ENCODE data around the gene ARHGAP8. TPM values are rescaled to one million over a fixed set of nuclear protein-coding genes. Genes with fewer than 3 reads are reported as not detected.

The ARHGAP8 gene
- total and polyA plus RNA-seq, 10 donors = 2.7 to 71.6 (median 19.7) TPM

DNA sequence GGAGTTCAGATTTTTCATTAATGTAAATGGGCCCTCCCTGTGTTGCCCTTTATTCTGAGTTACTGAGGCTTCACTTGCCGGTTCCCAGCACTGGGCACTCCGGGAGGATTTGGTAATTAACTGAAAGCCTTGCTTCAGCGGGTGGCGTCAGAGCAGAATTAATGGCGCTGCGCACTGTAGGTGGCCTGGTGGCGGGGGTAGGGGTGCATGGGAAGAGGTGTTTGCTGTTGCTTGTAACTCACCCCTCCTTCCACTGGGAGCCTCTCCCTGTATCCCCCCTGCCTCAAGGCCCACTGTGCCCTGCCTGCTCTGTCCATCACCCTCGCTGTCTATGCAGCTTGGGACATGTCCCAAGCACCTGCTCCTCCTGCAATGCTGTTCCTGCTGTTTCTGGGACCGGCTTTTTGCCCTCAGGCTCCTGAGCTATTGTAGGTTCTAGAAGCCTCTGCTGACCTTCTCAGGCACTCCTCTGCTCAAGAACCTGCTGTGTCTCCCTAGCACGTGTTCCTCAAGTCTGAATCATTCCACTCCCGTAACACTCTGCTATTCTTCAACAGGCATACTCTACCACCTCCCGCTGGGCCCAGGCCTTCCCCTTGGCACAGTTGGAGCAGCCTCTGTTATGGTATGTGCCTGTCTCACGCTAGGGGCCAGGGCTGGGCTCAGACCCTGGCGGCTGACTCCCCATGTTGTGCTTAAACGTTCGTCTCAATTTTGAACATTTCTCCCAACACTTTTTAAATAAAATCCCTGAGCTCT is 24.4 kb downstream of the ARHGAP8 start:
- DNase-seq = no peak
- no peak overlapping the region for H3K4me3 ChIP-seq
- H3K4me1 ChIP-seq = peaks cover 0 to 16% (median 2%) of the 10 kb centered on the region in 6 donors
- H3K27me3 ChIP-seq (replicated peaks in 1 of 7) = no peaks in the 10 kb centered on the region
- H3K36me3 ChIP-seq = peaks cover 0 to 4% (median 0%) of the 10 kb centered on the region in 6 donors
- TF ChIP-seq POLR2A (IDR thresholded peaks at IDR 0.05) (no peak), POLR2AphosphoS5 (IDR thresholded peaks at IDR 0.05) (no peak)
- TF ChIP-seq, protein P1, sequence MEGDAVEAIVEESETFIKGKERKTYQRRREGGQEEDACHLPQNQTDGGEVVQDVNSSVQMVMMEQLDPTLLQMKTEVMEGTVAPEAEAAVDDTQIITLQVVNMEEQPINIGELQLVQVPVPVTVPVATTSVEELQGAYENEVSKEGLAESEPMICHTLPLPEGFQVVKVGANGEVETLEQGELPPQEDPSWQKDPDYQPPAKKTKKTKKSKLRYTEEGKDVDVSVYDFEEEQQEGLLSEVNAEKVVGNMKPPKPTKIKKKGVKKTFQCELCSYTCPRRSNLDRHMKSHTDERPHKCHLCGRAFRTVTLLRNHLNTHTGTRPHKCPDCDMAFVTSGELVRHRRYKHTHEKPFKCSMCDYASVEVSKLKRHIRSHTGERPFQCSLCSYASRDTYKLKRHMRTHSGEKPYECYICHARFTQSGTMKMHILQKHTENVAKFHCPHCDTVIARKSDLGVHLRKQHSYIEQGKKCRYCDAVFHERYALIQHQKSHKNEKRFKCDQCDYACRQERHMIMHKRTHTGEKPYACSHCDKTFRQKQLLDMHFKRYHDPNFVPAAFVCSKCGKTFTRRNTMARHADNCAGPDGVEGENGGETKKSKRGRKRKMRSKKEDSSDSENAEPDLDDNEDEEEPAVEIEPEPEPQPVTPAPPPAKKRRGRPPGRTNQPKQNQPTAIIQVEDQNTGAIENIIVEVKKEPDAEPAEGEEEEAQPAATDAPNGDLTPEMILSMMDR (IDR thresholded peaks at IDR 0.05 in 8 of 11, conservative IDR thresholded peaks at IDR 0.05 in 3 of 11) = no peak
- 84 to 92% (median 85%) methylated on average over 16 of the region's 16 CpGs for WGBS, 5 donors
- intact Hi-C loops (cut with DNase I; ENCODE audit: low total_unique reads) = no loop called here
- H3K27ac ChIP-seq = no peak overlapping the region
- H3K9me3 ChIP-seq = peaks cover 0 to 20% (median 15%) of the 10 kb centered on the region in 8 donors

DNA sequence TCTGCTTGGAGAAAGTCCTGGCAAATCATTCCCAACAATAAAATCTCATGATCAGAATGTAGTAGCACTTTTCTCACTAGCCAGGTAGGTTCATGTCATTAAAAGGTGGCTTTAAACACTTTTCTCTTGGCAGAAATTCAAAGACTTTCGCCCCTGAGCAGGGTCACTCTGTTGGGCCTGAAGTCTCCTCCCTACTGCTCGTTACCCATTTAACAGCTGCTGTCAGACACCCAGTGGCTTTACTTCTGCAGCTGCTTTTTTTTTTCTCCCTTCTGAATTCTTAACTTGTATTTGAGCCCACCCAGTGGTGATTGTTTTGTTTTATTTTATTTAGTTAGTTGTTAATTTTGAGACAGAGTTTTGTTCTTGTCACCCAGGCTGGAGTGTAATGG is 25.0 kb downstream of the ARHGAP8 start:
- no peaks in the 10 kb centered on the region for H3K27me3 ChIP-seq (replicated peaks in 1 of 7)
- H3K4me1 ChIP-seq = peaks cover 0 to 18% (median 3%) of the 10 kb centered on the region in 6 donors
- TF ChIP-seq, protein P1 (IDR thresholded peaks at IDR 0.05 in 8 of 11, conservative IDR thresholded peaks at IDR 0.05 in 3 of 11) = no peak
- TF ChIP-seq POLR2A (IDR thresholded peaks at IDR 0.05) (no peak), POLR2AphosphoS5 (IDR thresholded peaks at IDR 0.05) (no peak)
- H3K4me3 ChIP-seq = no peak overlapping the region
- intact Hi-C loops (cut with DNase I; ENCODE audit: low total_unique reads) = no loop called here
- H3K9me3 ChIP-seq = peaks cover 0 to 19% (median 15%) of the 10 kb centered on the region in 8 donors
- no peak for DNase-seq
- 70 to 83% (median 78%) methylated on average over 2 of the region's 2 CpGs for WGBS, 5 donors
- H3K27ac ChIP-seq = no peak overlapping the region
- peaks cover 0 to 4% (median 0%) of the 10 kb centered on the region in 6 donors for H3K36me3 ChIP-seq

DNA sequence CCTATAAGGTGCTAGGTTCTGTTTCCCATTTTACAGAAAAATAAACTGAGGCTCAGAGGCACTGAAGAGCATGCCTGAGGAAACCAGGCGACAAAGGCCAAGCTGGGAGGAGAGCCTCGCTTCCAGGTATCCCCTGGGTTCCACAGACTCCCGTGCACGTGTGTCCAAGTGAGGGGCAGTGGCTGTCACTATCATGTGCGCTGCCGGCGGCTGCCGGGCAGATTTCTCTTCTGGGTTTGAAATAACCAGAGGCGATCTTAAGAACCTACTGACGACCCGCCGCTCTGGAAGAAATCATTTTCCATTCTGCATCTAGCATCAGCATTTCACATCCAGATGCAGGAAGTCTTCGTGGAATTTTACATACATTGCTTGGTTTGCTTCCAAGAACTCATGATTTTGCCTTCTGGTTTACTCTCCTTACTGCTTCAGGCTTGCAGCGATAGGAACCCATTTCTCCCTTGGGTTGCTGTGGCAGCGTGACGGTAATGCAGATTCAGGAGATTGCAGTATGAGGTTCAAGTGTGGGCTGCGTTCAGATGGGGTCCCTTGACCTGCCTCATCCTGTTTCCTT is 28.6 kb downstream of the ARHGAP8 start:
- no peaks in the 10 kb centered on the region for H3K36me3 ChIP-seq
- TF ChIP-seq, protein P1 (IDR thresholded peaks at IDR 0.05 in 8 of 11, conservative IDR thresholded peaks at IDR 0.05 in 3 of 11) = no peak
- TF ChIP-seq POLR2A (IDR thresholded peaks at IDR 0.05) = no peak
- TF ChIP-seq POLR2AphosphoS5 (IDR thresholded peaks at IDR 0.05) = no peak
- peaks cover 0 to 22% (median 0%) of the 10 kb centered on the region in 7 donors for H3K27me3 ChIP-seq (replicated peaks in 1 of 7)
- H3K27ac ChIP-seq = peak overlapping the region in 2 of 8 donors; percentile 77 to 79
- DNase-seq = peak; percentile 44
- WGBS, 5 donors = 75 to 81% (median 76%) methylated on average over 17 of the region's 17 CpGs
- peaks cover 0 to 33% (median 6%) of the 10 kb centered on the region in 6 donors for H3K4me1 ChIP-seq
- no peak overlapping the region for H3K4me3 ChIP-seq
- intact Hi-C loops (cut with DNase I; ENCODE audit: low total_unique reads) = no loop called here
- H3K9me3 ChIP-seq = no peaks in the 10 kb centered on the region

DNA sequence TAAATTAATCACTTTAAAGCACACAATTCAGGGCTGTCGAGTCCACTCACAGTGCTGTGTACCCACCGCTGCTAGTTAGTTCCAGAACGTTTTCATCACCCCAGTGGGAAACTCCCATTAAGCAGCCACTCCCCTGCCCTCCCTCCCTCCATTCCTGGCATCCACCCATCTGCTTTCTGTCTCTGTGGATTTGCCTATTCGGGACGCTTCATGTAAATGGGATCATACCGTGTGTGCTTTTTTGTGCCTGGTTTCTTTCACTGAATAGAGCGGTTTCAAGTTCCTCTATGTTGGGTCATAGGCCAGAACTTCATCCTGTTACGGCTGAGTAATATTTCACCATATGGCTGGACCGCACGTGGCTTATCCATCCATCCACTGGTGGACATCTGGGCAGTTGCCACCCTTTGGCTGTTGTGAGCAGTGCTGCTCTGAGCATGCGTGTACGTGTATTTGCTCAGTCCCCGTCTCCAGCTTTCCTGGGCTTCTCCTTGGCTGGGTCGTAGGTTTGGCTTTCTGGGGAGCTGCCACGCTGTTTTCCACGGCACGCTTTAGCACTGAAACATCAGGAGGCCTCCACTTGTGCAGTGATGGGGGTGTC is 30.1 kb downstream of the ARHGAP8 start:
- 56 to 78% (median 72%) methylated on average over 17 of the region's 17 CpGs for WGBS, 5 donors
- intact Hi-C loops (cut with DNase I; ENCODE audit: low total_unique reads) = no loop called here
- peak; percentile 23 for DNase-seq

More for the DNA sequence above, 30.1 kb downstream of the ARHGAP8 start:
- H3K4me1 ChIP-seq = peaks cover 0 to 33% (median 6%) of the 10 kb centered on the region in 6 donors
- H3K4me3 ChIP-seq = no peak overlapping the region
- peak overlapping the region in 5 of 8 donors; percentile 59 to 79 (median 70) for H3K27ac ChIP-seq
- H3K9me3 ChIP-seq = no peaks in the 10 kb centered on the region
- H3K27me3 ChIP-seq (replicated peaks in 1 of 7) = peaks cover 0 to 22% (median 0%) of the 10 kb centered on the region in 7 donors
- H3K36me3 ChIP-seq = peaks cover 0 to 11% (median 0%) of the 10 kb centered on the region in 6 donors
- TF ChIP-seq POLR2AphosphoS5 (IDR thresholded peaks at IDR 0.05) (no peak), POLR2A (IDR thresholded peaks at IDR 0.05) (no peak)
- TF ChIP-seq, protein P1 (IDR thresholded peaks at IDR 0.05 in 8 of 11, conservative IDR thresholded peaks at IDR 0.05 in 3 of 11) = no peak
